ENCODE measurements around the gene MT3. TPM values are rescaled to one million over a fixed set of nuclear protein-coding genes. Genes with fewer than 3 reads are reported as not detected.

The MT3 gene
- total and polyA plus RNA-seq, 2 of the 13 experiments (the other 11 are each of a cell fraction or from before 2014, with no cell fraction given): not detected

GRCh38 chr16:56569971-56570370 lies 19.4 kb upstream of the MT3 start:
- TF ChIP-seq, protein P1, sequence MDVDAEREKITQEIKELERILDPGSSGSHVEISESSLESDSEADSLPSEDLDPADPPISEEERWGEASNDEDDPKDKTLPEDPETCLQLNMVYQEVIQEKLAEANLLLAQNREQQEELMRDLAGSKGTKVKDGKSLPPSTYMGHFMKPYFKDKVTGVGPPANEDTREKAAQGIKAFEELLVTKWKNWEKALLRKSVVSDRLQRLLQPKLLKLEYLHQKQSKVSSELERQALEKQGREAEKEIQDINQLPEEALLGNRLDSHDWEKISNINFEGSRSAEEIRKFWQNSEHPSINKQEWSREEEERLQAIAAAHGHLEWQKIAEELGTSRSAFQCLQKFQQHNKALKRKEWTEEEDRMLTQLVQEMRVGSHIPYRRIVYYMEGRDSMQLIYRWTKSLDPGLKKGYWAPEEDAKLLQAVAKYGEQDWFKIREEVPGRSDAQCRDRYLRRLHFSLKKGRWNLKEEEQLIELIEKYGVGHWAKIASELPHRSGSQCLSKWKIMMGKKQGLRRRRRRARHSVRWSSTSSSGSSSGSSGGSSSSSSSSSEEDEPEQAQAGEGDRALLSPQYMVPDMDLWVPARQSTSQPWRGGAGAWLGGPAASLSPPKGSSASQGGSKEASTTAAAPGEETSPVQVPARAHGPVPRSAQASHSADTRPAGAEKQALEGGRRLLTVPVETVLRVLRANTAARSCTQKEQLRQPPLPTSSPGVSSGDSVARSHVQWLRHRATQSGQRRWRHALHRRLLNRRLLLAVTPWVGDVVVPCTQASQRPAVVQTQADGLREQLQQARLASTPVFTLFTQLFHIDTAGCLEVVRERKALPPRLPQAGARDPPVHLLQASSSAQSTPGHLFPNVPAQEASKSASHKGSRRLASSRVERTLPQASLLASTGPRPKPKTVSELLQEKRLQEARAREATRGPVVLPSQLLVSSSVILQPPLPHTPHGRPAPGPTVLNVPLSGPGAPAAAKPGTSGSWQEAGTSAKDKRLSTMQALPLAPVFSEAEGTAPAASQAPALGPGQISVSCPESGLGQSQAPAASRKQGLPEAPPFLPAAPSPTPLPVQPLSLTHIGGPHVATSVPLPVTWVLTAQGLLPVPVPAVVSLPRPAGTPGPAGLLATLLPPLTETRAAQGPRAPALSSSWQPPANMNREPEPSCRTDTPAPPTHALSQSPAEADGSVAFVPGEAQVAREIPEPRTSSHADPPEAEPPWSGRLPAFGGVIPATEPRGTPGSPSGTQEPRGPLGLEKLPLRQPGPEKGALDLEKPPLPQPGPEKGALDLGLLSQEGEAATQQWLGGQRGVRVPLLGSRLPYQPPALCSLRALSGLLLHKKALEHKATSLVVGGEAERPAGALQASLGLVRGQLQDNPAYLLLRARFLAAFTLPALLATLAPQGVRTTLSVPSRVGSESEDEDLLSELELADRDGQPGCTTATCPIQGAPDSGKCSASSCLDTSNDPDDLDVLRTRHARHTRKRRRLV (CRISPR knock-in tag; IDR thresholded peaks at IDR 0.05): no peak
- TF ChIP-seq E2F2 (CRISPR knock-in tag; IDR thresholded peaks at IDR 0.05; ENCODE audit: borderline replicate concordance): no peak
- no peak for TF ChIP-seq KMT2B (CRISPR knock-in tag; IDR thresholded peaks at IDR 0.05)
- TF ChIP-seq ZNF331 (CRISPR knock-in tag; IDR thresholded peaks at IDR 0.05): peak; percentile 91
- Histone ChIP-seq H3K27me3 (ENCODE audit: control insufficient read depth in 1 of 2, insufficient read depth in 2 of 2, low read length in 2 of 2) (peaks cover 0 to 9% of the 10 kb centered on the region in 2 experiments; a peak in 1 of 5 replicates), H4K20me1 (ENCODE audit: insufficient read depth, low read length) (no peaks in the 10 kb centered on the region), H3K9ac (ENCODE audit: insufficient read depth, low read depth, low read length) (no peak overlapping the region), H3K79me2 (ENCODE audit: insufficient read depth, low read length) (no peaks in the 10 kb centered on the region), H3K4me3 (replicated peaks in 1 of 3; ENCODE audit: insufficient read depth in 1 of 3, low read depth in 2 of 3, low read length in 3 of 3) (no peak overlapping the region), H3K4me2 (ENCODE audit: low read depth, low read length) (no peak overlapping the region), H3K9me3 (ENCODE audit: low read length) (no peaks in the 10 kb centered on the region; the same call in 1 of the 2 replicates), H2AFZ (ENCODE audit: low read length) (no peak overlapping the region), H3K4me1 (ENCODE audit: insufficient read depth, low read length) (no peaks in the 10 kb centered on the region), H3K36me3 (replicated peaks in 1 of 2; ENCODE audit: control insufficient read depth in 1 of 2, insufficient read depth in 2 of 2, low read length in 2 of 2) (no peaks in the 10 kb centered on the region), H3K27ac (ENCODE audit: extremely low read length, insufficient read depth, low read length) (no peak overlapping the region)
- ATAC-seq: peak; percentile 59; the same call in 2 of the 3 replicates
- CTCF ChIA-PET (ENCODE audit: low intra/inter-chr PET ratio, low total read pairs): no interaction called here
- intact Hi-C loops (cut with micrococcal nuclease; ENCODE audit: unreplicated experiment) (no loop called here), in situ Hi-C loops (cut with HindIII; ENCODE audit: extremely low pct_ligation_motif_present, low pct_unique_long_range_greater_than_20kb) (no loop called here)
- WGBS (ENCODE audit: low lambda C conversion rate): 40% methylated on average over 1 of the region's 1 CpG
- DNase-seq (ENCODE audit: low spot score): no peak
- FAIRE-seq: no peak
- POLR2A ChIA-PET: no interaction called here
- BruUV-seq (replicated peaks): no TSS peak

Measured in HepG2 (cell line).